Measurements from ENCODE around the gene CD247. TPM values are rescaled to one million over a fixed set of nuclear protein-coding genes. Genes with fewer than 3 reads are reported as not detected.
A peak's percentile ranks its signal among the peaks of the same experiment; 100 is the strongest.

The CD247 gene
- total and polyA plus RNA-seq, 2 of the 4 experiments (the other 2 are of a cell fraction) = not detected

- Histone ChIP-seq H3K79me1 (ENCODE audit: low read depth in 1 of 2, low read length in 2 of 2) (no peaks in the 10 kb centered on the region), H3K9ac (ENCODE audit: low read depth, low read length) (no peak overlapping the region), H3K14ac (replicated peaks; ENCODE audit: low read depth, low read length) (no peak overlapping the region), H3K27me3 (ENCODE audit: control insufficient read depth, insufficient read depth, low read length) (peaks cover 27% of the 10 kb centered on the region), H3K27ac (ENCODE audit: insufficient read depth, low read length) (no peak overlapping the region), H3K4me3 (ENCODE audit: insufficient read depth, low read depth, low read length) (no peak overlapping the region), H2AFZ (replicated peaks; ENCODE audit: low read length, poor library complexity) (peak overlapping the region; percentile 14), H3K36me3 (ENCODE audit: control insufficient read depth, insufficient read depth, low read length) (no peaks in the 10 kb centered on the region), H3K56ac (ENCODE audit: extremely low read depth, insufficient read depth, low read length) (no peak overlapping the region), H4K5ac (ENCODE audit: low read depth, low read length) (no peak overlapping the region), H2BK15ac (ENCODE audit: low read depth, low read length) (no peak overlapping the region), H2BK20ac (ENCODE audit: low read depth, low read length) (no peak overlapping the region), H2AK5ac (ENCODE audit: low read depth, low read length) (no peak overlapping the region), H3K4me1 (ENCODE audit: control insufficient read depth, insufficient read depth, low read length) (no peaks in the 10 kb centered on the region), H4K8ac (ENCODE audit: low read depth in 2 of 2, low read length in 2 of 2) (no peak overlapping the region), H2AK9ac (replicated peaks; ENCODE audit: low read depth, low read length, poor library complexity) (no peak overlapping the region), H3K4ac (ENCODE audit: low read depth, low read length) (no peak overlapping the region), H4K91ac (ENCODE audit: insufficient read depth, low read depth, low read length) (no peak overlapping the region), H4K20me1 (ENCODE audit: insufficient read depth, low read length) (no peaks in the 10 kb centered on the region), H3K9me1 (ENCODE audit: insufficient read depth, low read length) (no peaks in the 10 kb centered on the region; the same call in 1 of the 2 replicates), H3K9me3 (ENCODE audit: control insufficient read depth, insufficient read depth, low read length) (no peaks in the 10 kb centered on the region), H2BK120ac (ENCODE audit: low read depth, low read length) (no peak overlapping the region), H3K23ac (ENCODE audit: low read depth, low read length) (no peak overlapping the region), H2BK5ac (ENCODE audit: low read depth, low read length, poor library complexity, severe bottlenecking) (no peak overlapping the region), H3K18ac (ENCODE audit: low read depth, low read length) (no peak overlapping the region), H3K4me2 (ENCODE audit: low read depth, low read length) (no peak overlapping the region)
- BruUV-seq (replicated peaks) = no TSS peak
- DNase-seq (no peak), ATAC-seq (ENCODE audit: low read depth) (no peak)
- no CpG with 5 or more reads among the region's 5 CpGs for WGBS, 2 experiments (ENCODE audit: extremely low coverage in 2 of 2, insufficient read length in 1 of 2)
- no peak for TF ChIP-seq NFE2L2 (IDR thresholded peaks at IDR 0.05; ENCODE audit: low read depth, low read length)
- TF ChIP-seq MAZ (IDR thresholded peaks at IDR 0.05; ENCODE audit: borderline replicate concordance, low read depth, low read length) = no peak
- TF ChIP-seq CEBPB (IDR thresholded peaks at IDR 0.05; ENCODE audit: low read depth, low read length) = no peak
- TF ChIP-seq BHLHE40 (IDR thresholded peaks at IDR 0.05; ENCODE audit: low read depth, low read length) = no peak
- no peak for TF ChIP-seq CHD1 (IDR thresholded peaks at IDR 0.05; ENCODE audit: low read depth, low read length)
- TF ChIP-seq POLR2A (IDR thresholded peaks at IDR 0.05; ENCODE audit: low read depth, low read length) = no peak
- no peak for TF ChIP-seq FOS (IDR thresholded peaks at IDR 0.05; ENCODE audit: low read depth, low read length)
- TF ChIP-seq RAD21 (IDR thresholded peaks at IDR 0.05; ENCODE audit: low read length) = no peak
- dilution Hi-C loops (cut with HindIII; ENCODE audit: low sequenced_read_pairs, unreplicated experiment) = no loop called here
- in situ Hi-C loops (cut with MboI; ENCODE audit: low sequenced_read_pairs) = no loop called here
- intact Hi-C loops (cut with micrococcal nuclease) = loop anchor here (10.0 kb wide), 1 partner anchor 228 kb away; no protein-coding TSS in a partner anchor
- ChIA-PET CTCF (interaction anchor here (1.1 kb wide), 1 partner anchor 16 kb away, joined by 3 read pairs; no protein-coding TSS in a partner anchor), POLR2A (ENCODE audit: unreplicated experiment) (no interaction called here)
Measured at GRCh38 chr1:167456524-167456923, 61.8 kb downstream of the CD247 start.
